ENCODE data around the gene PSMD1.

The PSMD1 gene

GRCh38 chr2:231110551-231110950 is 53.9 kb downstream of the PSMD1 start:
- TF ChIP-seq, protein P1, sequence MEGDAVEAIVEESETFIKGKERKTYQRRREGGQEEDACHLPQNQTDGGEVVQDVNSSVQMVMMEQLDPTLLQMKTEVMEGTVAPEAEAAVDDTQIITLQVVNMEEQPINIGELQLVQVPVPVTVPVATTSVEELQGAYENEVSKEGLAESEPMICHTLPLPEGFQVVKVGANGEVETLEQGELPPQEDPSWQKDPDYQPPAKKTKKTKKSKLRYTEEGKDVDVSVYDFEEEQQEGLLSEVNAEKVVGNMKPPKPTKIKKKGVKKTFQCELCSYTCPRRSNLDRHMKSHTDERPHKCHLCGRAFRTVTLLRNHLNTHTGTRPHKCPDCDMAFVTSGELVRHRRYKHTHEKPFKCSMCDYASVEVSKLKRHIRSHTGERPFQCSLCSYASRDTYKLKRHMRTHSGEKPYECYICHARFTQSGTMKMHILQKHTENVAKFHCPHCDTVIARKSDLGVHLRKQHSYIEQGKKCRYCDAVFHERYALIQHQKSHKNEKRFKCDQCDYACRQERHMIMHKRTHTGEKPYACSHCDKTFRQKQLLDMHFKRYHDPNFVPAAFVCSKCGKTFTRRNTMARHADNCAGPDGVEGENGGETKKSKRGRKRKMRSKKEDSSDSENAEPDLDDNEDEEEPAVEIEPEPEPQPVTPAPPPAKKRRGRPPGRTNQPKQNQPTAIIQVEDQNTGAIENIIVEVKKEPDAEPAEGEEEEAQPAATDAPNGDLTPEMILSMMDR (IDR thresholded peaks at IDR 0.05; ENCODE audit: borderline replicate concordance, control extremely low read depth, extremely low read depth, insufficient read depth, missing control alignments) = no peak
- DNase-seq (ENCODE audit: low spot score) = no peak
- in situ Hi-C loops (cut with MboI; ENCODE audit: low sequenced_read_pairs, unreplicated experiment) = no loop called here

- in situ Hi-C loops (cut with MboI; ENCODE audit: low sequenced_read_pairs, unreplicated experiment) = no loop called here
- TF ChIP-seq, protein P1 (IDR thresholded peaks at IDR 0.05; ENCODE audit: borderline replicate concordance, control extremely low read depth, extremely low read depth, insufficient read depth, missing control alignments) = no peak
- DNase-seq (ENCODE audit: low spot score) = no peak
Measured at GRCh38 chr2:231111987-231112386, 55.3 kb downstream of the PSMD1 start.

DNA sequence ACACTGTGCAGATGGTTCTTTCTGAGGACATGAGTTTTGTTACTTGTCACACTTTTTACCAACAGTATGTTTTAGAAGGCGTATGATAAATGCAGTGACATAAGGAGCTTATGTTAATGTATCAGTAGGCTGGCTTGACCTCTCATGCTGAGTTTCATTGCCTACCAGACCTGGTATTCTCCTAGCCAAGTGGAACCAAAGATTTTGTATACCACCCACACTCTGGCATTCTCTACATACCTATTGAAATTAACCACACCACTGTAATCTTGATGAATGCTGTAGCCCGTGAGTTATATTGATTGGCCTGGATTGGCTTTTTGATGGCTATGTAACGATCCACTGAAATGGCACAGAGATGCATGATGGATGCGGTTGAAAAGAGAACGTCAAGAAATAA is 56.8 kb downstream of the PSMD1 start:
- TF ChIP-seq, protein P1 (IDR thresholded peaks at IDR 0.05; ENCODE audit: borderline replicate concordance, control extremely low read depth, extremely low read depth, insufficient read depth, missing control alignments) = no peak
- in situ Hi-C loops (cut with MboI; ENCODE audit: low sequenced_read_pairs, unreplicated experiment) = no loop called here
- DNase-seq (ENCODE audit: low spot score) = no peak

DNA sequence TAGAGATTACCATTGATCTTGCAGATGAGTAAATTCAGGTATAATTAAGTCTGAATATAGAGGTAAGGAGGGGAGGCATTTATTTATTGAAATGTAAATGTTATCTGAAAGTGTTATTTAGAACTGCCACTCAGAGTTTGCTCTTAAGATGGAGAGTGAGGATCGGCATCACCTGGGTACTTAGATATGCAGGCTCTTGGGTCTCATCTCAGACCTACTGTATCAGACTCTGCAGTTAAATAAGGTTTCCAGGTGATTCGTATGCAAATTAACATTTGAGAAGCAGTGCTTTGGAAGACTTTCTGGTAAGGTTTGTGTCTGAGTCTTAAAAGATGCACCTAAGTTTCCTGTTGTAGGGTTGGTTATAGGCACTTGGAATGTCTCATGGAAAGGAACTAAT is 59.0 kb downstream of the PSMD1 start:
- in situ Hi-C loops (cut with MboI; ENCODE audit: low sequenced_read_pairs, unreplicated experiment) = no loop called here
- TF ChIP-seq, protein P1 (IDR thresholded peaks at IDR 0.05; ENCODE audit: borderline replicate concordance, control extremely low read depth, extremely low read depth, insufficient read depth, missing control alignments) = no peak
- no peak for DNase-seq (ENCODE audit: low spot score)

DNA sequence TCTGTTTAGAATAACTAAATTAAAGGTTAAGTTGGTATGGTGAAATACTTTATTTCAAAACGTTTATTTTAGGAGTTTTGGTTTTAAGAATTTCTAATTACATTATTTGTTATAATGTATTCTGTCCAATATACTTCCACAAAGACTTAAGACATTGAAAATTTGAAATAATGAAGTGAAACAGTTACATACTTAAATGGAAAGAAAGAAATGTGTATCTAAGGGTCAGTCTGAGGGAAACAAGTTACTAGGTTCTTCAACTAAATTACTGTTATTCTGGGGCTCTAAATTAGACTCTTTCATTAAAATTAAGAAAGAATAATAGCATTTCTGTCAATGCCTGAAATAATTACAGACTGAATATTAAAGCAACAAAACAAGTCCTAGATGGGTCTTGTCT is 60.5 kb downstream of the PSMD1 start:
- TF ChIP-seq, protein P1 (IDR thresholded peaks at IDR 0.05; ENCODE audit: borderline replicate concordance, control extremely low read depth, extremely low read depth, insufficient read depth, missing control alignments) = no peak
- in situ Hi-C loops (cut with MboI; ENCODE audit: low sequenced_read_pairs, unreplicated experiment) = no loop called here
- no peak for DNase-seq (ENCODE audit: low spot score)

- DNase-seq (ENCODE audit: low spot score) = no peak
- in situ Hi-C loops (cut with MboI; ENCODE audit: low sequenced_read_pairs, unreplicated experiment) = no loop called here
- TF ChIP-seq, protein P1 (IDR thresholded peaks at IDR 0.05; ENCODE audit: borderline replicate concordance, control extremely low read depth, extremely low read depth, insufficient read depth, missing control alignments) = no peak
Measured at GRCh38 chr2:231117922-231118613, 61.4 kb downstream of the PSMD1 start.
